Lower leg skin (tissue), 4 donors: ENCODE measurements around the gene AFDN. TPM values are rescaled to one million over a fixed set of nuclear protein-coding genes. Genes with fewer than 3 reads are reported as not detected.
A peak's percentile ranks its signal among the peaks of the same experiment; 100 is the strongest.

ENCODE experiments used
- DNase-seq, 2 donors: peaks; one replicate each; pipeline ENCODE4 v3.0.0-alpha.2; 2019; ENCODE audit warnings: low spot score in 2 of 2
- H3K4me3 ChIP-seq: fragments of 200-600 bp; sonication (generic); 2 replicates; pipeline ENCODE4 v1.5.1; 2017; ENCODE audit warnings: mild to moderate bottlenecking, low read depth; ENCODE audit not compliant: poor library complexity, severe bottlenecking
- CTCF ChIP-seq, 3 donors: fragments of 450-650 bp; IDR thresholded peaks; one replicate each; pipeline ENCODE4 v1.5.1; 2016; ENCODE audit warnings: antibody characterized with exemption in 3 of 3, mild to moderate bottlenecking in 3 of 3, moderate library complexity in 2 of 3
- POLR2A ChIP-seq, 2 donors: fragments of 450-650 bp; IDR thresholded peaks; one replicate each; pipeline ENCODE4 v1.6.1; 2016 to 2017; ENCODE audit warnings: antibody characterized with exemption in 2 of 2, mild to moderate bottlenecking in 1 of 2, moderate library complexity in 1 of 2
- WGBS, 2 donors: methylation state at CpG; one replicate each; pipeline ENCODE4 v1.1.5; 2018; 5-methylcytosine and 5-hydroxymethylcytosine counted together
- intact Hi-C: fragments of 100-400 bp; cut with DNase I; formaldehyde crosslinking; loops from one replicate; pipeline ENCODE4 v1.15.0; 2023; ENCODE audit warnings: low total_unique reads
- total RNA-seq, 4 donors: library from RNA; depleted of rRNA; stranded (reverse); fragments of >200 nt; gene quantifications; one replicate each; pipeline ENCODE4 v1.1.0, GENCODE V29; 2016

The AFDN gene
- total RNA-seq, 4 donors from 2014 or later, result 137 to 213 (median 168) TPM

GRCh38 chr6:167794161-167795157 lies 32.3 kb upstream of the AFDN start:
- TF ChIP-seq POLR2A (IDR thresholded peaks at IDR 0.05) (no peak), CTCF (IDR thresholded peaks at IDR 0.05) (no peak)
- H3K4me3 ChIP-seq, result no peak overlapping the region
- WGBS, 2 donors, result 89 to 91% methylated on average over 18 of the region's 18 CpGs
- intact Hi-C loops, result no loop called here
- DNase-seq, result peak; percentile 3 to 67

DNA sequence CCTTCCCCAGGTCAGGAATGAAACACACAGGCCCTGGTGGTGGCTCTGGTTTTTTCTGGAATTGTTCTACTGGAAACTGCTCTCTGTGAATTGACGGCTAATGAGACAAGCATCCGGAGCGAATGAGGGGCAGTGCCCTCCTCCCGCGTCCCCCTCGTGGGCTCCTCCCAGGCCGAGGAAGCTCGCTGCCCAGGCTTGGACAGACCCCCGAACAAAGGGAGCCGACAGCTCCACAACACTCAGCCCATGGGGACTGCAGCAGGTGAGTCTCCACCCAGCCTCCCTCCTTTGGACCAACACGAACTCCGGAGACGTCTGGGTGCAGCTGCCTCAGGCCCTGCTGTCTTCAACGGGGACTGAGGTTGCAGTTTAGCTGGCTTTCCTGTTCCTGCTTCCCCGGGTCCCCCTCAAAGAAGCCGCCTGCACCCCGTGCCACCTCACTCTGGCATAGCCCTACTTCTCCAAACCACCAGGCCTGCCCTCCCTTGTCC lies 31.3 kb upstream of the AFDN start:
- H3K4me3 ChIP-seq, result no peak overlapping the region
- TF ChIP-seq CTCF (IDR thresholded peaks at IDR 0.05) (no peak), POLR2A (IDR thresholded peaks at IDR 0.05) (no peak)
- DNase-seq, result peak; percentile 6 to 75
- WGBS, 2 donors, result 73 to 75% methylated on average over 13 to 17 of the region's 17 CpGs
- intact Hi-C loops, result no loop called here

GRCh38 chr6:167795874-167796191 lies 30.9 kb upstream of the AFDN start:
- intact Hi-C loops, result no loop called here
- TF ChIP-seq CTCF (IDR thresholded peaks at IDR 0.05), result no peak
- TF ChIP-seq POLR2A (IDR thresholded peaks at IDR 0.05), result no peak
- 80 to 86% methylated on average over 8 to 10 of the region's 10 CpGs for WGBS, 2 donors
- no peak overlapping the region for H3K4me3 ChIP-seq
- DNase-seq, result no peak

GRCh38 chr6:167796192-167796981 lies 30.3 kb upstream of the AFDN start:
- 7 to 11% methylated on average over 21 to 37 of the region's 43 CpGs for WGBS, 2 donors
- TF ChIP-seq POLR2A (IDR thresholded peaks at IDR 0.05), result no peak
- no peak for TF ChIP-seq CTCF (IDR thresholded peaks at IDR 0.05)
- no peak overlapping the region for H3K4me3 ChIP-seq
- intact Hi-C loops, result no loop called here
- DNase-seq, result peak; percentile 14 to 86

- TF ChIP-seq CTCF (IDR thresholded peaks at IDR 0.05) (no peak), POLR2A (IDR thresholded peaks at IDR 0.05) (no peak)
- 50 to 54% methylated on average over 13 to 31 of the region's 31 CpGs for WGBS, 2 donors
- intact Hi-C loops, result no loop called here
- peak in 1 of 2 donors; percentile 76 for DNase-seq
- no peak overlapping the region for H3K4me3 ChIP-seq
Observed at GRCh38 chr6:167797011-167797471, 29.7 kb upstream of the AFDN start.
